ENCODE measurements around the gene ARL13B. TPM values are rescaled to one million over a fixed set of nuclear protein-coding genes. Genes with fewer than 3 reads are reported as not detected.

Gene ARL13B
- total and polyA plus RNA-seq, 2 of the 4 experiments (the other 2 are of a cell fraction), result 2.7 to 3.0 TPM

DNA sequence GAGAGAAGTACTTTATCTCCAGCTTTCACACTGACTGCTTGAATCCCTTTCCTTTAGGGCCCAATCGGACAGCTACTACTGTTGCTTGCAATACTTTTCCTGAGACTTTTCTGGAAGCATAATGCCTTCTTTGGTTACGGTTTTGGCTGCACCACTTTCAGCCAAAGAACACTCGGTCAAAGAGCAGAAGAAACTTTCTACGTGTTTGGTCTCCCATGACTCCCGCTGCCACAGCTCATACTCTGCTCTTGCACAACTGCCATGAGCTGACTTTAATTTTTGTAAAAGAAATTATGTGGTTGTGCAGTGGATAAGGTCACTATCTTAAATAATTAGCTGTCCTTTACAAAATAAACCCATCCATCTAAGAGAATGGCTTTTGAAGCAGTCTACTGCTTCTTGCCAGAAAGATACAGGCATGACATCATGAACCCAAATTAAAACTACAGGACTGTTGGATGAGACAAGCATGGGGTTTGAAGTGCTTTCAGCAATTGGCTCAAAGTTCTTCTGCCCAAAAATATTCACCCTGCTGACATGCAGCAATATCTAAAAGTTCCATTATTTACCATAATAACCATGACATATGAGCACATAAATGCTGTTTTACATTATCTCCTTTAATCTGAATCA, 48.2 kb upstream of the ARL13B start:
- intact Hi-C loops (cut with micrococcal nuclease), result no loop called here
- Histone ChIP-seq H3K27me3 (ENCODE audit: control insufficient read depth, insufficient read depth, low read length) (no peaks in the 10 kb centered on the region), H3K4ac (ENCODE audit: low read depth, low read length) (no peak overlapping the region), H3K4me1 (ENCODE audit: control insufficient read depth, insufficient read depth, low read length) (no peaks in the 10 kb centered on the region), H2BK120ac (ENCODE audit: low read depth, low read length) (no peak overlapping the region), H3K56ac (ENCODE audit: extremely low read depth, insufficient read depth, low read length) (no peak overlapping the region), H2AK5ac (ENCODE audit: low read depth, low read length) (no peak overlapping the region), H4K91ac (ENCODE audit: insufficient read depth, low read depth, low read length) (no peak overlapping the region), H2AFZ (replicated peaks; ENCODE audit: low read length, poor library complexity) (no peak overlapping the region), H3K27ac (ENCODE audit: insufficient read depth, low read length) (no peak overlapping the region), H3K18ac (ENCODE audit: low read depth, low read length) (no peak overlapping the region), H4K20me1 (ENCODE audit: insufficient read depth, low read length) (no peaks in the 10 kb centered on the region), H3K9me1 (ENCODE audit: insufficient read depth, low read length) (no peaks in the 10 kb centered on the region), H2AK9ac (replicated peaks; ENCODE audit: low read depth, low read length, poor library complexity) (no peak overlapping the region), H3K9ac (ENCODE audit: low read depth, low read length) (no peak overlapping the region), H4K5ac (ENCODE audit: low read depth, low read length) (no peak overlapping the region), H3K9me3 (ENCODE audit: control insufficient read depth, insufficient read depth, low read length) (no peaks in the 10 kb centered on the region), H3K79me1 (ENCODE audit: low read depth in 1 of 2, low read length in 2 of 2) (no peaks in the 10 kb centered on the region), H3K36me3 (ENCODE audit: control insufficient read depth, insufficient read depth, low read length) (no peaks in the 10 kb centered on the region), H4K8ac (ENCODE audit: low read depth in 2 of 2, low read length in 2 of 2) (no peak overlapping the region), H2BK15ac (ENCODE audit: low read depth, low read length) (no peak overlapping the region), H3K14ac (replicated peaks; ENCODE audit: low read depth, low read length) (no peak overlapping the region), H2BK5ac (ENCODE audit: low read depth, low read length, poor library complexity, severe bottlenecking) (no peak overlapping the region), H3K4me2 (ENCODE audit: low read depth, low read length) (no peak overlapping the region), H2BK20ac (ENCODE audit: low read depth, low read length) (no peak overlapping the region), H3K4me3 (ENCODE audit: insufficient read depth, low read depth, low read length) (no peak overlapping the region), H3K23ac (ENCODE audit: low read depth, low read length) (no peak overlapping the region)
- in situ Hi-C loops (cut with MboI; ENCODE audit: low sequenced_read_pairs), result no loop called here
- DNase-seq (no peak), ATAC-seq (ENCODE audit: low read depth) (no peak)
- BruUV-seq (replicated peaks), result no TSS peak
- POLR2A ChIA-PET (ENCODE audit: unreplicated experiment), result no interaction called here
- CTCF ChIA-PET, result no interaction called here
- dilution Hi-C loops (cut with HindIII; ENCODE audit: low sequenced_read_pairs, unreplicated experiment), result no loop called here
- 71% methylated on average over 1 of the region's 5 CpGs; no CpG with 5 or more reads in 1 of the 2 experiments for WGBS, 2 experiments (ENCODE audit: extremely low coverage in 2 of 2, insufficient read length in 1 of 2)
- no peak for TF ChIP-seq CEBPB (IDR thresholded peaks at IDR 0.05; ENCODE audit: low read depth, low read length)
- no peak for TF ChIP-seq POLR2A (IDR thresholded peaks at IDR 0.05; ENCODE audit: low read depth, low read length)
- no peak for TF ChIP-seq FOS (IDR thresholded peaks at IDR 0.05; ENCODE audit: low read depth, low read length)
- no peak for TF ChIP-seq RCOR1 (IDR thresholded peaks at IDR 0.05; ENCODE audit: insufficient replicate concordance, low read length)
- no peak for TF ChIP-seq MXI1 (IDR thresholded peaks at IDR 0.05; ENCODE audit: borderline replicate concordance, low read depth, low read length)
- no peak for TF ChIP-seq MAFK (IDR thresholded peaks at IDR 0.05; ENCODE audit: low read depth, low read length)
- no peak for TF ChIP-seq MAZ (IDR thresholded peaks at IDR 0.05; ENCODE audit: borderline replicate concordance, low read depth, low read length)
- no peak for TF ChIP-seq SMC3 (IDR thresholded peaks at IDR 0.05; ENCODE audit: low read depth, low read length)

Measured in IMR-90 (cell line).